GM21423 (cell line): Measurements from ENCODE around the gene CFAP107.
"Not testable (repeated sequence)": the region's sequence is repeated elsewhere in the genome, so short reads cannot be mapped to it uniquely, and the experiment has no call there.

Experiments used
- ATAC-seq: cut with Tn5 transposase; IDR thresholded peaks from one replicate; pipeline ENCODE4 v1.9.1; 2021; ENCODE audit warnings: mild to moderate bottlenecking, moderate library complexity; ENCODE audit not compliant: unreplicated experiment

CFAP107 gene

GRCh38 chr1:12776801-12777557, 31.0 kb downstream of the CFAP107 start:
- no peak for ATAC-seq

GRCh38 chr1:12778061-12778460, 32.1 kb downstream of the CFAP107 start:
- ATAC-seq, result no peak

- no peak for ATAC-seq
Measured at GRCh38 chr1:12778907-12779306, 32.9 kb downstream of the CFAP107 start.

GRCh38 chr1:12781488-12781887, 35.5 kb downstream of the CFAP107 start:
- not testable (repeated sequence) for ATAC-seq

GRCh38 chr1:12783783-12784182, 37.8 kb downstream of the CFAP107 start:
- not testable (repeated sequence) for ATAC-seq

DNA sequence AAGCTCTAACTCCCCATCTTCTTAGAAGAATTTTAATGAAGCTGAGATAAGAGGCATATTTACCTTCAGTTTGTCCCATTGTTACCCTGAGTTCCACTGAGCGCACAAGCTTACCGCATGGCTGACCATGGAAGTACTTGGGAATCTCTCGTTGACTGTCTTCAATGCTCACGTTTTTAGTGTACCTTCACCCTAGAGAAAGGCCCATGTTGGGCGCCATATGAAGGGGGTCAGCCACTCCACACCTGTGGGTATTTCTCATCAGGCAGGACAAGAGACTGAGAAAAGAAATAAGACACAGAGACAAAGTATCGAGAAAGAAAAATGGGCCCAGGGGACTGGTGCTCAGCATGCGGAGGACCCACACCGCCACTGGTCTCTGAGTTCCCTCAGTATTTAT, 38.7 kb downstream of the CFAP107 start:
- ATAC-seq, result not testable (repeated sequence)

DNA sequence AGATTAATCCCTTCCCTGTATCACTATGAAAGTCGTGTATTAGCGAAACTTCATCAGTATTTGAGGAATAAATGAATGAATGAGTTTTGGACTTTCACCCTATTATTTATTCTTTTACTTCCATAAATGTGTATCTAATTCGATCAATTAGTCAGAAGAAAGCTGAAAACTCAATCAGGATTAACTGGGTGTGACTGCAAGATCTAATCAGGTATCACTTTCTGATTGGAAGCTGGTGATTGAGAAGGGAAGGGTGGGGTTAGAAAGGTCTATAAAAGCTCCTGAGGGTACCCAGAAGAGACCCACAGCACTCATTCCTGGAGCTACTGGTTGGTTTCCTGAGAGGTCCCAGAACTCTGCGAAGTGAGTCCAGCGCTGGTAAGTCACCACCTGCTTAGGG, 45.1 kb downstream of the CFAP107 start, which contains the start of gene PRAMEF1:
Gene PRAMEF1, plus strand, starts transcription at position 301 of the 400 bp plus-strand sequence. CDS start 1,831 bp downstream, outside the sequence.
- ATAC-seq, result not testable (repeated sequence)

DNA sequence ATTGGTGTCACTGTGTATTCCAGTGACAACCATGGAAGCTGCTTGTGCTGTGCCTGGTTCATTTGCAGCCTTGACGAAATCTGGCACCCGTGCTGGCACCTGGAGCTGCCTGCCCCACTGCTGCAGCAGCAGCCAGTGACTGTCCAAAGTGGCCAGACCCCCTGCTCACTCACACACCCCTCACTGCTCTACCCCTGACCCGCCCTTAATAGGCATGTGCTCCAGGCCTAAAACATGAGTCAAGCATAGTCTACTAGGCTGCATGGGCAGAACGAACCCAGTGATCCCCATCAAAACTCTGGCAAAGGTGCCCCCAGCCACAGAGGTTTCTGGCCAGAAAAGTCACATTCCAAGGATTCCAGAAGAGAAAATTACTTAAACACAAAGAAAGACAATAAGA, 52.9 kb downstream of the CFAP107 start:
- ATAC-seq, result no peak

DNA sequence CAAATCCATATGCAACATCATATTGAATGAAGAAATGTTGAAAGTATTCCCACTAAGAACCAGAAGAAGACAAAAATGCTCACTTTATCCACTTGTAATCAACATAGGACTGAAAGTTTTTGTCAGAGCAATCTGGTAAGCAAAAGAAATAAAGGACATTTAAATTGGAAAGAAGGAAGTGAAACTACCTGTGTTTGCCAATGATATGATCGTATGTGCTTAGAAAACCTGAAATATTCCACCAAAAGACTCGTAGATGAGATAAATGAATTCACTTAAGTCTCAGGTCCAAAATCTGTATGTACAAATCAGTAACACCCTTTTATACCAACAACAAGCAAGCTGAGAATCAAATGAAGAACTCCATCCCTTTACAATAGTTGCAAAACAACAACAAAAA, 53.7 kb downstream of the CFAP107 start:
- ATAC-seq, result no peak

- no peak for ATAC-seq
Measured at GRCh38 chr1:12809933-12810332, 63.9 kb downstream of the CFAP107 start.

DNA sequence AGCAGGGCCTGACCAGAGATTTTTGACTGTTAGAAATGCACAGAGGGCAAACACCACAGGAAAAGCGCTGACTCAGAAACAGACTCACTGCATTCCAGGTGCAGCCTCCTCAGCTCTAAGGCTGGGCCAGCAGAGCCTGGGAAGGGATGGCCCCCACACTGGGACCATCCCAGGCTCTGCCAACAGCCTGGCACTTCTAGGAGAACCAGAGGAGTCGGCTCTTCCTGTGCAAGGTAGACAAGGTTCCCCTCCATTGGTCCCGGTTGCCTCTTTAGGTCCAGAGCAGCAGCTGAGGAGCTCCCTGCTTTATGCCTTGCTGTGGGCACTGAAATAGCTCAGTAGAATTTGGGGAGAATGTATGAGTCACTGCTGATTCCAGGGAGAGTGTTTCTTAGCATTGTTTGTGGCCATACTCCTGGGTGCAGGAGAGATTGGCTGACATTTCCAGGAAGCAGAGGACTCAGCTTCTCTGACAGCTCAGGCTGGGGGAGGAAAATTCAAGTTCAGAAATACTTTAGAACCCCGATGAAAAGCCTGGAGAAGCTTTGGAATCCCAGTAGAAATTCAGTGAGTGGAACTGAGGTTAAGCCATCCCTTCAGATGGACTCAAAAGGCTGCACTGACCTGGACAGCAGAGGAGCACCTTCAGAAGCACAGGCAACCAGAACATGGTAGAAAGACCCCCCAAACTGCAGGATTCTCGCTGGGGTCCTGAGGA, 64.8 kb downstream of the CFAP107 start:
- ATAC-seq, result no peak

- ATAC-seq, result no peak
Measured at GRCh38 chr1:12811409-12811784, 65.4 kb downstream of the CFAP107 start.
